Vagina (tissue), 2 donors: ENCODE measurements around the gene LCORL. TPM values are rescaled to one million over a fixed set of nuclear protein-coding genes. Genes with fewer than 3 reads are reported as not detected.
"Not testable (repeated sequence)": the region's sequence is repeated elsewhere in the genome, so short reads cannot be mapped to it uniquely, and the experiment has no call there.

Source experiments
- DNase-seq, 2 donors: peaks; one replicate each; pipeline ENCODE4 v3.0.0-alpha.2; 2017; ENCODE audit errors: extremely low spot score in 2 of 2
- H3K27ac ChIP-seq: fragments of 200-600 bp; sonication (generic); one replicate; pipeline ENCODE4 v1.5.1; 2019
- H3K27me3 ChIP-seq: fragments of 200-600 bp; sonication (generic); one replicate; pipeline ENCODE4 v1.5.1; 2019
- H3K36me3 ChIP-seq, 2 donors: fragments of 200-600 bp; sonication (generic); one replicate each; pipeline ENCODE4 v1.5.1; 2017 to 2019
- H3K4me1 ChIP-seq: fragments of 200-600 bp; sonication (generic); one replicate; pipeline ENCODE4 v1.5.1; 2019
- H3K4me3 ChIP-seq, 2 donors: fragments of 200-600 bp; sonication (generic); 1 replicate in 1 of 2; 2 replicates in 1 of 2; pipeline ENCODE4 v1.5.1; 2016 to 2019
- H3K9me3 ChIP-seq: fragments of 200-600 bp; sonication (generic); one replicate; pipeline ENCODE4 v1.5.1; 2019
- CTCF ChIP-seq, 3 experiments: fragments of 450-650 bp in 2 of 3; fragments of 200-600 bp in 1 of 3; sonication (generic) in 1 of 3; IDR thresholded peaks; one replicate each; pipeline ENCODE4 v1.5.1; 2017 to 2019; ENCODE audit warnings: antibody characterized with exemption in 3 of 3, mild to moderate bottlenecking in 2 of 3, moderate library complexity in 2 of 3
- POLR2A ChIP-seq, 2 donors: fragments of 450-650 bp; IDR thresholded peaks; one replicate each; pipeline ENCODE4 v1.6.1; 2017; ENCODE audit warnings: antibody characterized with exemption in 2 of 2, mild to moderate bottlenecking in 2 of 2, moderate library complexity in 2 of 2
- POLR2AphosphoS5 ChIP-seq, 2 donors: sonication (generic); formaldehyde crosslinking; IDR thresholded peaks; one replicate each; pipeline ENCODE4 v1.9.0; 2017; ENCODE audit warnings: antibody characterized with exemption in 2 of 2, mild to moderate bottlenecking in 2 of 2, low read depth in 1 of 2; ENCODE audit not compliant: insufficient read depth in 1 of 2
- intact Hi-C: fragments of 100-400 bp; cut with DNase I; formaldehyde crosslinking; loops from one replicate; pipeline ENCODE4 v1.15.1; 2023
- total RNA-seq: library from RNA; depleted of rRNA; stranded (reverse); fragments of >200 nt; gene quantifications from one replicate; pipeline ENCODE4 v1.2.3, GENCODE V29; 2016

The LCORL gene
- total RNA-seq, 1 donor from 2014 or later, result 6.9 TPM

GRCh38 chr4:18049446-18049845 lies 27.9 kb upstream of the LCORL start:
- TF ChIP-seq POLR2AphosphoS5 (IDR thresholded peaks at IDR 0.05; ENCODE audit: insufficient read depth in 1 of 2, low read depth in 1 of 2) (no peak), CTCF (IDR thresholded peaks at IDR 0.05) (no peak), POLR2A (IDR thresholded peaks at IDR 0.05) (no peak)
- DNase-seq, result no peak
- H3K36me3 ChIP-seq, result no peaks in the 10 kb centered on the region
- intact Hi-C loops, result no loop called here
- no peaks in the 10 kb centered on the region for H3K9me3 ChIP-seq
- H3K27me3 ChIP-seq, result no peaks in the 10 kb centered on the region
- no peaks in the 10 kb centered on the region for H3K4me1 ChIP-seq
- H3K27ac ChIP-seq, result no peak overlapping the region
- H3K4me3 ChIP-seq, result no peak overlapping the region

- no peaks in the 10 kb centered on the region for H3K9me3 ChIP-seq
- no peaks in the 10 kb centered on the region for H3K4me1 ChIP-seq
- no peaks in the 10 kb centered on the region for H3K27me3 ChIP-seq
- no peak overlapping the region for H3K27ac ChIP-seq
- H3K4me3 ChIP-seq, result no peak overlapping the region
- DNase-seq, result no peak
- intact Hi-C loops, result no loop called here
- no peaks in the 10 kb centered on the region for H3K36me3 ChIP-seq
- TF ChIP-seq CTCF (IDR thresholded peaks at IDR 0.05), result no peak
- TF ChIP-seq POLR2A (IDR thresholded peaks at IDR 0.05), result no peak
- TF ChIP-seq POLR2AphosphoS5 (IDR thresholded peaks at IDR 0.05; ENCODE audit: insufficient read depth in 1 of 2, low read depth in 1 of 2), result no peak
These were observed 21.2 kb upstream of the LCORL start for GRCh38 chr4:18042754-18043153.

GRCh38 chr4:18042012-18042411 lies 20.5 kb upstream of the LCORL start:
- H3K27ac ChIP-seq, result no peak overlapping the region
- no peaks in the 10 kb centered on the region for H3K9me3 ChIP-seq
- H3K4me1 ChIP-seq, result no peaks in the 10 kb centered on the region
- H3K27me3 ChIP-seq, result no peaks in the 10 kb centered on the region
- no peak for DNase-seq
- no peaks in the 10 kb centered on the region for H3K36me3 ChIP-seq
- intact Hi-C loops, result no loop called here
- TF ChIP-seq POLR2A (IDR thresholded peaks at IDR 0.05), result no peak
- TF ChIP-seq CTCF (IDR thresholded peaks at IDR 0.05), result no peak
- TF ChIP-seq POLR2AphosphoS5 (IDR thresholded peaks at IDR 0.05; ENCODE audit: insufficient read depth in 1 of 2, low read depth in 1 of 2), result no peak
- H3K4me3 ChIP-seq, result no peak overlapping the region

GRCh38 chr4:18041114-18041513 lies 19.6 kb upstream of the LCORL start:
- H3K27ac ChIP-seq, result no peak overlapping the region
- H3K4me3 ChIP-seq, result no peak overlapping the region
- H3K36me3 ChIP-seq, result no peaks in the 10 kb centered on the region
- no peaks in the 10 kb centered on the region for H3K9me3 ChIP-seq
- DNase-seq, result no peak
- H3K27me3 ChIP-seq, result no peaks in the 10 kb centered on the region
- no peaks in the 10 kb centered on the region for H3K4me1 ChIP-seq
- TF ChIP-seq POLR2AphosphoS5 (IDR thresholded peaks at IDR 0.05; ENCODE audit: insufficient read depth in 1 of 2, low read depth in 1 of 2) (no peak), POLR2A (IDR thresholded peaks at IDR 0.05) (no peak), CTCF (IDR thresholded peaks at IDR 0.05) (no peak)
- intact Hi-C loops, result no loop called here

DNA sequence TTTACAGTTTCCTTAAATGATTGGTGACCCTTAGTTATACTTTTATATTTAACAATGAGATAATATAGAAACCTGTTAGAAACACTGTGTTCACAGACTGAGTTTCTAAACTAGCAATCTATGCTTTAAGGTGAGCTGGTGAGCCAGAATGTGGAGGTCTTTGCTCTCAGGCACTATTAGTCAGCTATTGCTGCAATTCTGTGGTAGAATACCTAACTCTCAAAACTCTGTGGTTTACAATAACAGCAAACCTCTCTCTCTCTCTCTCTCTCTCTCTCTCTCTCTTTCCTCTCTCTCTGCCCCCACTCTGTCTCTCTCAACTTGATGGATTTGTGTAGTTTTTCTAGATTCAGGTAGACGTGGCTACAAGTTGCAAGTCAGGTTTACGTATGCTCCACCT lies 17.6 kb upstream of the LCORL start:
- Histone ChIP-seq H3K4me3 (no peak overlapping the region), H3K27ac (no peak overlapping the region), H3K27me3 (no peaks in the 10 kb centered on the region), H3K4me1 (no peaks in the 10 kb centered on the region), H3K36me3 (no peaks in the 10 kb centered on the region), H3K9me3 (no peaks in the 10 kb centered on the region)
- no peak for DNase-seq
- TF ChIP-seq CTCF (IDR thresholded peaks at IDR 0.05) (no peak), POLR2AphosphoS5 (IDR thresholded peaks at IDR 0.05; ENCODE audit: insufficient read depth in 1 of 2, low read depth in 1 of 2) (no peak), POLR2A (IDR thresholded peaks at IDR 0.05) (no peak)
- intact Hi-C loops, result no loop called here

DNA sequence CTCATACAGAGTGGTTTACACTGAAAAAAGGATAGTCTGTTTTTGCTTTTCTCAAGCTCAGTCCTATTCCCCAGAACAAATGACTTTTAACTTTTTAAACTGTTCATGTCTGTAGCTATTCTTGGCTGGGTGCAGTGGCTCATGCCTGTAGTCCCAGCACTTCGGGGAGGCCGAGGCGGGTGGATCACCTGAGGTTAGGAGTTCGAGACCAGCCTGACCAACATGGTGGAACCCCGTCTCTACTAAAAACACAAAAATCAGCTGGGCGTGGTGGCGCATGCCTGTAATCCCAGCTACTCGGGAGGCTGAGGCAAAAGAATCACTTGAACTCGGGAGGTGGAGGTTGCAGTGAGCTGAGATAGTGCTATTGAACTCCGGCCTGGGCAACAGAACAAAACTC lies 14.8 kb upstream of the LCORL start:
- H3K27ac ChIP-seq, H3K9me3 ChIP-seq, H3K4me3 ChIP-seq, H3K4me1 ChIP-seq, DNase-seq, H3K27me3 ChIP-seq, H3K36me3 ChIP-seq, intact Hi-C loops: not testable (repeated sequence)
